HEK293 (cell line): ENCODE data around the gene C13orf46.

Source experiments
- CTCF ChIA-PET: fragments of 350-600 bp; formaldehyde crosslinking; extraction: SDS; loops from one replicate; lab custom pipeline; 2021; ENCODE audit warnings: antibody characterized with exemption; lab: Yijun Ruan, JAX
- POLR2A ChIA-PET: fragments of 300-600 bp; formaldehyde crosslinking; extraction: SDS; loops from one replicate; lab custom pipeline; 2020; ENCODE audit warnings: antibody characterized with exemption, inconsistent platforms; lab: Yijun Ruan, JAX
- H3K27ac ChIP-seq: fragments of 200-500 bp; sonication (Bioruptor generic); 2 replicates; pipeline ENCODE4 v1.5.1; 2014; ENCODE audit warnings: low read depth, low read length, control low read depth, inconsistent platforms; ENCODE audit errors: extremely low read depth
- H3K36me3 ChIP-seq, 2 experiments: fragments of 200-500 bp in 1 of 2; sonication (Bioruptor generic) in 1 of 2; 1 replicate in 1 of 2; 2 replicates in 1 of 2; pipeline ENCODE4 v1.5.1; 2014 to 2017; ENCODE audit warnings: inconsistent platforms in 2 of 2, low read length in 2 of 2; ENCODE audit not compliant: control insufficient read depth in 2 of 2, insufficient read depth in 1 of 2
- H3K4me1 ChIP-seq: fragments of 200-500 bp; sonication (Bioruptor generic); 2 replicates; pipeline ENCODE4 v1.5.1; 2014; ENCODE audit warnings: mild to moderate bottlenecking, low read length, inconsistent platforms; ENCODE audit not compliant: control insufficient read depth, insufficient read depth
- H3K4me3 ChIP-seq: 2 replicates; pipeline ENCODE4 v1.5.1; 2011; ENCODE audit warnings: low read depth, mild to moderate bottlenecking, control low read depth, low read length, moderate library complexity
- H3K9me3 ChIP-seq: fragments of 200-500 bp; sonication (Bioruptor generic); 2 replicates; pipeline ENCODE4 v1.5.1; 2014; ENCODE audit warnings: low read depth, low read length, inconsistent platforms; ENCODE audit not compliant: control insufficient read depth, insufficient read depth
- FEZF1 ChIP-seq: fragments of 450-650 bp; formaldehyde crosslinking; IDR thresholded peaks from 2 replicates; pipeline ENCODE4 v1.5.1; 2016; ENCODE audit warnings: missing biosample characterization, missing genetic modification characterization
- GLIS1 ChIP-seq: fragments of 450-650 bp; formaldehyde crosslinking; IDR thresholded peaks from 2 replicates; pipeline ENCODE4 v1.5.1; 2016; ENCODE audit warnings: missing biosample characterization, missing genetic modification characterization
- HIC1 ChIP-seq: fragments of 450-650 bp; formaldehyde crosslinking; IDR thresholded peaks from 2 replicates; pipeline ENCODE4 v1.5.1; 2016; ENCODE audit warnings: missing biosample characterization, missing genetic modification characterization
- HOXA7 ChIP-seq: sonication (generic); formaldehyde crosslinking; IDR thresholded peaks from 2 replicates; pipeline ENCODE4 v1.8.1; 2022; ENCODE audit warnings: missing genetic modification reagents, borderline replicate concordance
- PRDM1 ChIP-seq: fragments of 450-650 bp; formaldehyde crosslinking; IDR thresholded peaks from 2 replicates; pipeline ENCODE4; 2016; ENCODE audit warnings: missing biosample characterization, missing genetic modification characterization
- REPIN1 ChIP-seq: fragments of 450-650 bp; formaldehyde crosslinking; IDR thresholded peaks from 2 replicates; pipeline ENCODE4 v1.5.1; 2017; ENCODE audit warnings: missing biosample characterization, missing genetic modification characterization, low read depth
- TRIM28 ChIP-seq: IDR thresholded peaks from 2 replicates; pipeline ENCODE4 v1.6.1; 2011; ENCODE audit warnings: low read length, control low read depth, borderline replicate concordance
- ZBTB21 ChIP-seq: fragments of 450-650 bp; formaldehyde crosslinking; IDR thresholded peaks from 2 replicates; pipeline ENCODE4 v1.5.1; 2017; ENCODE audit warnings: missing biosample characterization, missing genetic modification characterization
- ZEB2 ChIP-seq: fragments of 450-650 bp; formaldehyde crosslinking; IDR thresholded peaks from 2 replicates; pipeline ENCODE4 v1.5.1; 2016; ENCODE audit warnings: missing biosample characterization, missing genetic modification characterization
- ZFHX2 ChIP-seq: fragments of 450-650 bp; formaldehyde crosslinking; conservative IDR thresholded peaks from 2 replicates; pipeline ENCODE4 v1.5.1; 2016; ENCODE audit warnings: missing biosample characterization, missing genetic modification characterization
- ZFP37 ChIP-seq: fragments of 450-650 bp; formaldehyde crosslinking; IDR thresholded peaks from 2 replicates; pipeline ENCODE4 v1.5.1; 2016; ENCODE audit warnings: missing biosample characterization, missing genetic modification characterization
- ZNF133 ChIP-seq: fragments of 450-650 bp; formaldehyde crosslinking; IDR thresholded peaks from 2 replicates; pipeline ENCODE4 v1.5.1; 2016; ENCODE audit warnings: missing biosample characterization, missing genetic modification characterization
- ZNF37A ChIP-seq: fragments of 450-650 bp; IDR thresholded peaks from 2 replicates; pipeline ENCODE4 v1.5.1; 2018; ENCODE audit warnings: missing biosample characterization, missing genetic modification characterization
- ZNF544 ChIP-seq: fragments of 450-650 bp; formaldehyde crosslinking; IDR thresholded peaks from 2 replicates; pipeline ENCODE4 v1.5.0; 2017; ENCODE audit warnings: missing biosample characterization, missing genetic modification characterization
- ZNF558 ChIP-seq: fragments of 450-650 bp; formaldehyde crosslinking; IDR thresholded peaks from 2 replicates; pipeline ENCODE4 v1.5.1; 2016; ENCODE audit warnings: missing biosample characterization, missing genetic modification characterization
- ZNF639 ChIP-seq: fragments of 450-650 bp; formaldehyde crosslinking; IDR thresholded peaks from 2 replicates; pipeline ENCODE4 v1.5.1; 2016; ENCODE audit warnings: missing biosample characterization, missing genetic modification characterization
- ZNF677 ChIP-seq: fragments of 450-650 bp; IDR thresholded peaks from 2 replicates; pipeline ENCODE4 v1.5.0; 2018; ENCODE audit warnings: missing biosample characterization, mild to moderate bottlenecking, missing genetic modification characterization, moderate library complexity
- ZNF707 ChIP-seq: fragments of 450-650 bp; formaldehyde crosslinking; IDR thresholded peaks from 2 replicates; pipeline ENCODE4 v1.5.1; 2016; ENCODE audit warnings: missing biosample characterization, missing genetic modification characterization
- ZNF843 ChIP-seq: fragments of 450-650 bp; formaldehyde crosslinking; IDR thresholded peaks from 2 replicates; pipeline ENCODE4 v1.5.1; 2016; ENCODE audit warnings: missing biosample characterization, missing genetic modification characterization
- ZSCAN16 ChIP-seq: fragments of 450-650 bp; formaldehyde crosslinking; IDR thresholded peaks from 2 replicates; pipeline ENCODE4 v1.5.1; 2016; ENCODE audit warnings: missing biosample characterization, missing genetic modification characterization
- TF ChIP-seq, protein P1 (sequence below): fragments of 450-650 bp; formaldehyde crosslinking; IDR thresholded peaks from 2 replicates; pipeline ENCODE4 v1.5.1; 2016; ENCODE audit warnings: missing biosample characterization, missing genetic modification characterization
- TF ChIP-seq, protein P2 (sequence below): fragments of 450-650 bp; formaldehyde crosslinking; IDR thresholded peaks from 2 replicates; pipeline ENCODE4 v1.5.1; 2016; ENCODE audit warnings: missing biosample characterization, missing genetic modification characterization
- TF ChIP-seq, protein P3 (sequence below): fragments of 450-650 bp; formaldehyde crosslinking; IDR thresholded peaks from 2 replicates; pipeline ENCODE4 v1.5.1; 2016; ENCODE audit warnings: missing biosample characterization, missing genetic modification characterization

C13orf46 gene

DNA sequence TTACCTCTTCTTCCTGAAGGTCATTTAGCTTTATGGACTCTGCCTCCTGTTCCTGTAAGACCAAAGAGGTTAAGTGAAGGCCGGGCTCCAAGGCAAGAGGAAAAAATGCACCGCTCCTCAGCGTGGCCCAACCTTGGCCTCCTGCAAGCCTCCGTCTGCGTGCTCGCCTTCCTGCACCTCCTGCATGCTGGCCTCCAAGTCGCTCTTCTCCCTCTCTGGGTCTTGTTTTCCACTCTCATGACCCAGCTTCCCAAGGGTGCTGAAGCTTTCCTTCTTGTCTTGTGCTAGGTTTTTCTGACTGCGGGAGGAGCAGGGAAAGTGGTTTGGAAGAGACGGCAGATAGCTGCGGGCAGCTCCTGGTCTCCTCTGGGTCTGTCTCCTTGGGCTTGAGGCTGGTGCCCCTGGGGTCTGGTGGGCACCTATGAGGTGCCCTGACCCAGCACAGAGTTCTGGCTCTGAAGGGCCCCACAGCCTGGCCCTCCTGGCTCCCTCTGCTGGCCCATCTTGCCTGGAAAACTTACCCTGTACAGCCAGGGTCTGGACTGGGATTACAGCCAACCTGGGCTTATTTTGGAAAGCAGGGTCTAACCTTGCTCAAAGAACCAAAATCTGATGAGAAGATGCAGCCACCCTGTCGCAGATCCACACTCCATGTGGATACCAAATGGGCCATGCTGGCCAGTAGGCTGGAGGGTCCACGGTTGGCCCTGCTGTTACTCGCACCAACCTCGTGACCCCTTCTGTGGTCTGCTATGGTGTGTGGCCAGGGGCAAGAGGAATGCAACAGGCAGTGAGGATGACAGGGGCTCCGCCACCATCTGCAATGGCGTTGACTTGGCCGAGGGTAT lies 5.2 kb downstream of the C13orf46 start:
- Histone ChIP-seq H3K4me1 (no peaks in the 10 kb centered on the region), H3K36me3 (no peaks in the 10 kb centered on the region), H3K4me3 (no peak overlapping the region), H3K27ac (no peak overlapping the region), H3K9me3 (no peaks in the 10 kb centered on the region)
- no peak for TF ChIP-seq PRDM1 (tag by site-specific recombination)
- TF ChIP-seq ZNF639 = no peak
- TF ChIP-seq, protein P1, sequence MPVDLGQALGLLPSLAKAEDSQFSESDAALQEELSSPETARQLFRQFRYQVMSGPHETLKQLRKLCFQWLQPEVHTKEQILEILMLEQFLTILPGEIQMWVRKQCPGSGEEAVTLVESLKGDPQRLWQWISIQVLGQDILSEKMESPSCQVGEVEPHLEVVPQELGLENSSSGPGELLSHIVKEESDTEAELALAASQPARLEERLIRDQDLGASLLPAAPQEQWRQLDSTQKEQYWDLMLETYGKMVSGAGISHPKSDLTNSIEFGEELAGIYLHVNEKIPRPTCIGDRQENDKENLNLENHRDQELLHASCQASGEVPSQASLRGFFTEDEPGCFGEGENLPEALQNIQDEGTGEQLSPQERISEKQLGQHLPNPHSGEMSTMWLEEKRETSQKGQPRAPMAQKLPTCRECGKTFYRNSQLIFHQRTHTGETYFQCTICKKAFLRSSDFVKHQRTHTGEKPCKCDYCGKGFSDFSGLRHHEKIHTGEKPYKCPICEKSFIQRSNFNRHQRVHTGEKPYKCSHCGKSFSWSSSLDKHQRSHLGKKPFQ = no peak
- TF ChIP-seq ZEB2 (tag by site-specific recombination) = no peak
- no peak for TF ChIP-seq TRIM28
- no peak for TF ChIP-seq ZFP37 (tag by site-specific recombination)
- no peak for TF ChIP-seq ZNF707
- no peak for TF ChIP-seq HIC1 (tag by site-specific recombination)
- no peak for TF ChIP-seq ZNF558 (tag by site-specific recombination)
- no peak for TF ChIP-seq ZNF843
- no peak for TF ChIP-seq ZBTB21 (tag by site-specific recombination)
- TF ChIP-seq REPIN1 (tag by site-specific recombination) = no peak
- TF ChIP-seq, protein P2, sequence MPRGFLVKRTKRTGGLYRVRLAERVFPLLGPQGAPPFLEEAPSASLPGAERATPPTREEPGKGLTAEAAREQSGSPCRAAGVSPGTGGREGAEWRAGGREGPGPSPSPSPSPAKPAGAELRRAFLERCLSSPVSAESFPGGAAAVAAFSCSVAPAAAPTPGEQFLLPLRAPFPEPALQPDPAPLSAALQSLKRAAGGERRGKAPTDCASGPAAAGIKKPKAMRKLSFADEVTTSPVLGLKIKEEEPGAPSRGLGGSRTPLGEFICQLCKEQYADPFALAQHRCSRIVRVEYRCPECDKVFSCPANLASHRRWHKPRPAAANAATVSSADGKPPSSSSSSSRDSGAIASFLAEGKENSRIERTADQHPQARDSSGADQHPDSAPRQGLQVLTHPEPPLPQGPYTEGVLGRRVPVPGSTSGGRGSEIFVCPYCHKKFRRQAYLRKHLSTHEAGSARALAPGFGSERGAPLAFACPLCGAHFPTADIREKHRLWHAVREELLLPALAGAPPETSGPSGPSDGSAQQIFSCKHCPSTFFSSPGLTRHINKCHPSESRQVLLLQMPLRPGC = no peak
- no peak for TF ChIP-seq ZNF37A (tag by site-specific recombination)
- no peak for TF ChIP-seq HOXA7 (CRISPR knock-in tag)
- no peak for TF ChIP-seq ZSCAN16 (tag by site-specific recombination)
- ChIA-PET CTCF (interaction anchor here (0.6 to 0.7 kb wide), 2 partner anchors 107 to 259 kb away, joined by 3 read pairs; no protein-coding TSS in a partner anchor), POLR2A (no interaction called here)

DNA sequence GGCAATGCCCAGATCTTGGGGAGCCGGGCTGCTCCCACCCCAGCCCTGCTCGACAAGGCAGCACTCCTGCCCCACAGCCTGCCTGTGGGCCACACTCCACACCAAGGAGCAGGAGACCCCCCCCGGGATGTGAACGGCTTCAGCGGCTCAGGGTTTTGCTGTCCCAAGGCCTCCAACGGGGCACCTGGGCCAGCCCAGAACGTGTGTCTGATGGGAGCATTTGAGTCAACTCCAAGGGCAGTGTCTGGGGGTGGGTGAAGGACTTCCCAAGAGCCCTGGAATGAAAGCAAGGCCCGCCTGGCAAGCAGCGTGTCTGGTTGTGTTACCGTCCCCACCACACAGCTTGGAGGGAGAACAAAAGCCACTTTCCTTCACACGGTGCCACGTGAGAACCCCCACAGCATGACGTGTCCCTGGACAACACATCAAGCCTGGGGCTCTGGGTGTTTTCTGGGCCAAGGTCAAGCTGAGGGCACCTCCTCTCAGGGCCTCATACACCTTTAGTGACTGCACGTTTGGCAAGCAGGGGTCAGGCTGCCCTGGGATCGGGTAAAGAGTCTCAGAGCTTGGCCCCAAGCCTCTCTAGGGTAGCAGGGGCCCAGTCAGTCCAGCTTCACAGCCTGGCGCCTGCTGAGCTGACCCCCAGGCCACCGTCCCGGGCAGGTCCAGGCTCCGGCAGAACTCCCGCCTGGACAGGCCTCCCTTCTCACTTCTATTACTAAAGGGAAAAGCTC lies 6.0 kb downstream of the C13orf46 start:
- ChIA-PET POLR2A (no interaction called here), CTCF (interaction anchor here (0.6 to 0.7 kb wide), 2 partner anchors 106 to 260 kb away, joined by 3 read pairs; no protein-coding TSS in a partner anchor)
- no peaks in the 10 kb centered on the region for H3K4me1 ChIP-seq
- no peaks in the 10 kb centered on the region for H3K9me3 ChIP-seq
- no peak overlapping the region for H3K4me3 ChIP-seq
- H3K27ac ChIP-seq = no peak overlapping the region
- H3K36me3 ChIP-seq = no peaks in the 10 kb centered on the region
- TF ChIP-seq ZFHX2 = no peak
- TF ChIP-seq FEZF1 = no peak
- TF ChIP-seq, protein P3, sequence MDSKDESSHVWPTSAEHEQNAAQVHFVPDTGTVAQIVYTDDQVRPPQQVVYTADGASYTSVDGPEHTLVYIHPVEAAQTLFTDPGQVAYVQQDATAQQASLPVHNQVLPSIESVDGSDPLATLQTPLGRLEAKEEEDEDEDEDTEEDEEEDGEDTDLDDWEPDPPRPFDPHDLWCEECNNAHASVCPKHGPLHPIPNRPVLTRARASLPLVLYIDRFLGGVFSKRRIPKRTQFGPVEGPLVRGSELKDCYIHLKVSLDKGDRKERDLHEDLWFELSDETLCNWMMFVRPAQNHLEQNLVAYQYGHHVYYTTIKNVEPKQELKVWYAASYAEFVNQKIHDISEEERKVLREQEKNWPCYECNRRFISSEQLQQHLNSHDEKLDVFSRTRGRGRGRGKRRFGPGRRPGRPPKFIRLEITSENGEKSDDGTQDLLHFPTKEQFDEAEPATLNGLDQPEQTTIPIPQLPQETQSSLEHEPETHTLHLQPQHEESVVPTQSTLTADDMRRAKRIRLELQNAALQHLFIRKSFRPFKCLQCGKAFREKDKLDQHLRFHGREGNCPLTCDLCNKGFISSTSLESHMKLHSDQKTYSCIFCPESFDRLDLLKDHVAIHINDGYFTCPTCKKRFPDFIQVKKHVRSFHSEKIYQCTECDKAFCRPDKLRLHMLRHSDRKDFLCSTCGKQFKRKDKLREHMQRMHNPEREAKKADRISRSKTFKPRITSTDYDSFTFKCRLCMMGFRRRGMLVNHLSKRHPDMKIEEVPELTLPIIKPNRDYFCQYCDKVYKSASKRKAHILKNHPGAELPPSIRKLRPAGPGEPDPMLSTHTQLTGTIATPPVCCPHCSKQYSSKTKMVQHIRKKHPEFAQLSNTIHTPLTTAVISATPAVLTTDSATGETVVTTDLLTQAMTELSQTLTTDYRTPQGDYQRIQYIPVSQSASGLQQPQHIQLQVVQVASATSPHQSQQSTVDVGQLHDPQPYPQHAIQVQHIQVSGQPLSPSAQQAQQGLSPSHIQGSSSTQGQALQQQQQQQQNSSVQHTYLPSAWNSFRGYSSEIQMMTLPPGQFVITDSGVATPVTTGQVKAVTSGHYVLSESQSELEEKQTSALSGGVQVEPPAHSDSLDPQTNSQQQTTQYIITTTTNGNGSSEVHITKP = no peak
- TF ChIP-seq ZNF677 (tag by site-specific recombination) = no peak
- no peak for TF ChIP-seq GLIS1 (tag by site-specific recombination)
- no peak for TF ChIP-seq ZNF544 (tag by site-specific recombination)
- no peak for TF ChIP-seq HOXA7 (CRISPR knock-in tag)
- TF ChIP-seq ZNF133 (tag by site-specific recombination) = no peak
